Measurements from ENCODE around the gene WSCD2.

WSCD2 gene

DNA sequence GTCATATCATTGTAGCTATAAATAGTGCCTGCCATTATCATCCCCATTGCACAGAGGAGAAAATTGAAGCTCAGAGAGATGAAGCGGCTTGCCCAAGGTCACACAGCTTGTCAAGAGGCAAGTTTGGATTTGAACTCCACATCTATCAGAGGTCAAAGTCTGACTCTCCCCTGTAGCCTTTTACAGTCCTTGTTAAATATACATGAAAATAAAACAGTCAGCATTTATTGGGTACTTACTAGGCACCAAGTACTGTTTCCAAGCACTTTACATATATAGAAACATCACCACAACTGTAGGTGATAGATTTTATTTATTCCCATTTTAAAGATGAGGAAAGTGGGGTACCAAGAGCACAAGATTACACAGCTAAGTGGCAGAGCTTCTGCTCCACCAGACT, 67.2 kb downstream of the WSCD2 start:
- no peaks in the 10 kb centered on the region for H3K27me3 ChIP-seq (ENCODE audit: insufficient read depth, low read length, poor library complexity)
- no peak overlapping the region for H2AFZ ChIP-seq (ENCODE audit: low read depth, low read length)
- H3K4me2 ChIP-seq (ENCODE audit: insufficient read depth, low read length), result no peak overlapping the region
- DNase-seq (no peak), ATAC-seq (ENCODE audit: insufficient read depth, low read depth) (no peak)
- no peaks in the 10 kb centered on the region for H3K9me3 ChIP-seq (ENCODE audit: insufficient read depth, low read length, severe bottlenecking)
- H3K36me3 ChIP-seq (ENCODE audit: insufficient read depth, low read length), result no peaks in the 10 kb centered on the region
- H4K20me1 ChIP-seq (ENCODE audit: insufficient read depth, low read length), result 0 out of 2 replicates have a peak, but pooled peaks cover 2% of the 10 kb centered on the region
- no peak overlapping the region for H3K27ac ChIP-seq (ENCODE audit: low read length)
- no peaks in the 10 kb centered on the region for H3K79me2 ChIP-seq (ENCODE audit: insufficient read depth, low read length)
- H3K4me3 ChIP-seq (ENCODE audit: low read depth in 1 of 2, low read length in 2 of 2), result no peak overlapping the region
- H3K4me1 ChIP-seq (ENCODE audit: insufficient read depth, low read length), result no peaks in the 10 kb centered on the region
- TF ChIP-seq EZH2 (IDR thresholded peaks at IDR 0.05; ENCODE audit: borderline replicate concordance, low read depth, low read length, severe bottlenecking), result no peak
- TF ChIP-seq, protein P1, sequence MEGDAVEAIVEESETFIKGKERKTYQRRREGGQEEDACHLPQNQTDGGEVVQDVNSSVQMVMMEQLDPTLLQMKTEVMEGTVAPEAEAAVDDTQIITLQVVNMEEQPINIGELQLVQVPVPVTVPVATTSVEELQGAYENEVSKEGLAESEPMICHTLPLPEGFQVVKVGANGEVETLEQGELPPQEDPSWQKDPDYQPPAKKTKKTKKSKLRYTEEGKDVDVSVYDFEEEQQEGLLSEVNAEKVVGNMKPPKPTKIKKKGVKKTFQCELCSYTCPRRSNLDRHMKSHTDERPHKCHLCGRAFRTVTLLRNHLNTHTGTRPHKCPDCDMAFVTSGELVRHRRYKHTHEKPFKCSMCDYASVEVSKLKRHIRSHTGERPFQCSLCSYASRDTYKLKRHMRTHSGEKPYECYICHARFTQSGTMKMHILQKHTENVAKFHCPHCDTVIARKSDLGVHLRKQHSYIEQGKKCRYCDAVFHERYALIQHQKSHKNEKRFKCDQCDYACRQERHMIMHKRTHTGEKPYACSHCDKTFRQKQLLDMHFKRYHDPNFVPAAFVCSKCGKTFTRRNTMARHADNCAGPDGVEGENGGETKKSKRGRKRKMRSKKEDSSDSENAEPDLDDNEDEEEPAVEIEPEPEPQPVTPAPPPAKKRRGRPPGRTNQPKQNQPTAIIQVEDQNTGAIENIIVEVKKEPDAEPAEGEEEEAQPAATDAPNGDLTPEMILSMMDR (IDR thresholded peaks at IDR 0.05; ENCODE audit: borderline replicate concordance, extremely low read depth, low read length, poor library complexity, severe bottlenecking), result no peak
- H3K9ac ChIP-seq (ENCODE audit: low read depth, low read length), result no peak overlapping the region

DNA sequence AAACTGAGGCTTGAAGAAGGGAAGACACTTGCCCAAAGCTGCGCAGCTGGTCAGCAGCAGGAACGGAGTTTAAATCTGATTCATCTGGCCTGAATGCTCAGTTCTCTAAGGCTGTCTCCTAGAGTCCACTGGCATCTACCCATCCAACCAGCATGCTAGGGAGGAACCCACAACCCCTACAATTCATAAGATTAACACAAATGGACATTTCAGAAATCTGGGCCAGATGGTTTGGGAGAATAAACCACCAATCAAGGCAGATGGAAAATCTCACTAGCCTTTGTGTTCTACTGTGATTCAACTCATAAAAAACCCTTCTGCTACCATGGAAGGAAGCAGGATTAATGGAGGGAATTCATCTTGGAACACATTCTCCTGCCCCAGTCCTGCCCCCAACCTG, 67.8 kb downstream of the WSCD2 start:
- Histone ChIP-seq H3K36me3 (ENCODE audit: insufficient read depth, low read length) (no peaks in the 10 kb centered on the region), H3K9ac (ENCODE audit: low read depth, low read length) (no peak overlapping the region), H3K4me1 (ENCODE audit: insufficient read depth, low read length) (no peaks in the 10 kb centered on the region), H3K27ac (ENCODE audit: low read length) (no peak overlapping the region), H3K9me3 (ENCODE audit: insufficient read depth, low read length, severe bottlenecking) (no peaks in the 10 kb centered on the region), H2AFZ (ENCODE audit: low read depth, low read length) (no peak overlapping the region), H3K27me3 (ENCODE audit: insufficient read depth, low read length, poor library complexity) (no peaks in the 10 kb centered on the region), H3K4me2 (ENCODE audit: insufficient read depth, low read length) (no peak overlapping the region), H4K20me1 (ENCODE audit: insufficient read depth, low read length) (0 out of 2 replicates have a peak, but pooled peaks cover 2% of the 10 kb centered on the region), H3K4me3 (ENCODE audit: low read depth in 1 of 2, low read length in 2 of 2) (no peak overlapping the region), H3K79me2 (ENCODE audit: insufficient read depth, low read length) (no peaks in the 10 kb centered on the region)
- no peak for TF ChIP-seq EZH2 (IDR thresholded peaks at IDR 0.05; ENCODE audit: borderline replicate concordance, low read depth, low read length, severe bottlenecking)
- TF ChIP-seq, protein P1 (IDR thresholded peaks at IDR 0.05; ENCODE audit: borderline replicate concordance, extremely low read depth, low read length, poor library complexity, severe bottlenecking), result no peak
- DNase-seq, result no peak
- no peak for ATAC-seq (ENCODE audit: insufficient read depth, low read depth)

DNA sequence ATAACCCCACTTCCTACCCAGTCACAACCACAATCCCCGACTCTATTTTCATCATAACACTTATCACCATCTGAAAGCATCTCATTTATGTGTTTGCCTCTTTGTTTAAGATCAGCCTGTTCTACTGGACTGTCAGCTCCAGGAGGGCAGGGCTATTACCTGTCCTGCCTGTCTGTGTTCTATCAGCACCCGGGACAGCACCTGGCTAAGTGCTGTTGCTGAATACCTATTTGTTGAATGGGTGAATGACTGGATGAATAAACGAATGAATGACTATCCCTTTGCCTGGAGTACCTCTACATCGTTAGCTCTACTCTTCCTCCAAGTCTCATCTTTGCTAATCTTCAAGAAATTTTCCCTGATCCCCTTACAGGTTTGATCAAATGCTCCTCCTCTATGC, 69.0 kb downstream of the WSCD2 start:
- Histone ChIP-seq H3K27me3 (ENCODE audit: insufficient read depth, low read length, poor library complexity) (no peaks in the 10 kb centered on the region), H3K27ac (ENCODE audit: low read length) (no peak overlapping the region), H4K20me1 (ENCODE audit: insufficient read depth, low read length) (0 out of 2 replicates have a peak, but pooled peaks cover 2% of the 10 kb centered on the region), H2AFZ (ENCODE audit: low read depth, low read length) (no peak overlapping the region), H3K9me3 (ENCODE audit: insufficient read depth, low read length, severe bottlenecking) (no peaks in the 10 kb centered on the region), H3K4me2 (ENCODE audit: insufficient read depth, low read length) (no peak overlapping the region), H3K4me1 (ENCODE audit: insufficient read depth, low read length) (no peaks in the 10 kb centered on the region), H3K9ac (ENCODE audit: low read depth, low read length) (no peak overlapping the region), H3K4me3 (ENCODE audit: low read depth in 1 of 2, low read length in 2 of 2) (no peak overlapping the region), H3K36me3 (ENCODE audit: insufficient read depth, low read length) (no peaks in the 10 kb centered on the region), H3K79me2 (ENCODE audit: insufficient read depth, low read length) (no peaks in the 10 kb centered on the region)
- peak; percentile 6 for DNase-seq
- no peak for ATAC-seq (ENCODE audit: insufficient read depth, low read depth)
- TF ChIP-seq EZH2 (IDR thresholded peaks at IDR 0.05; ENCODE audit: borderline replicate concordance, low read depth, low read length, severe bottlenecking), result no peak
- TF ChIP-seq, protein P1 (IDR thresholded peaks at IDR 0.05; ENCODE audit: borderline replicate concordance, extremely low read depth, low read length, poor library complexity, severe bottlenecking), result no peak

DNA sequence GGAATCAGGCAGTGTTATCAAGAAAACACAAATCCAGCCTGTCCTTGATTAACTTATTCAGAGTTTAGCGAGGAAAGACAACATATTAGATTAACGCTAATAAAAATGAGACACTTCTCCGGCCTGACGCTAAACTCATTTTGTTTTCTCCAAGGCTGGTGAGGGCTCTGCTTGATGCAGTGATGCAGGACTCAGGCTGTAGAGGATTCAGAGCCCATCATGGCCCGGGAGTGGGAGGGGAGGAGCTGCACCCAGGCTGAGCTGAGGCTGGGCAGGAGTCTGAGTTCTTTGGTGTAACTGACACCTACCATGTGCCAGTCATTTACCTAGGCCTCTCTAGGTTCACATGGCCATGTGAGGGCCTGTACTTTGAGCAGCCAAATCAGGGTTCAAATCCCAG, 70.0 kb downstream of the WSCD2 start:
- Histone ChIP-seq H3K27me3 (ENCODE audit: insufficient read depth, low read length, poor library complexity) (no peaks in the 10 kb centered on the region), H3K9ac (ENCODE audit: low read depth, low read length) (no peak overlapping the region), H3K9me3 (ENCODE audit: insufficient read depth, low read length, severe bottlenecking) (no peaks in the 10 kb centered on the region), H3K4me3 (ENCODE audit: low read depth in 1 of 2, low read length in 2 of 2) (no peak overlapping the region), H2AFZ (ENCODE audit: low read depth, low read length) (no peak overlapping the region), H3K4me2 (ENCODE audit: insufficient read depth, low read length) (no peak overlapping the region), H3K4me1 (ENCODE audit: insufficient read depth, low read length) (no peaks in the 10 kb centered on the region), H3K36me3 (ENCODE audit: insufficient read depth, low read length) (no peaks in the 10 kb centered on the region), H3K27ac (ENCODE audit: low read length) (no peak overlapping the region), H4K20me1 (ENCODE audit: insufficient read depth, low read length) (0 out of 2 replicates have a peak, but pooled peaks cover 2% of the 10 kb centered on the region), H3K79me2 (ENCODE audit: insufficient read depth, low read length) (no peaks in the 10 kb centered on the region)
- DNase-seq (no peak), ATAC-seq (ENCODE audit: insufficient read depth, low read depth) (no peak)
- no peak for TF ChIP-seq EZH2 (IDR thresholded peaks at IDR 0.05; ENCODE audit: borderline replicate concordance, low read depth, low read length, severe bottlenecking)
- TF ChIP-seq, protein P1 (IDR thresholded peaks at IDR 0.05; ENCODE audit: borderline replicate concordance, extremely low read depth, low read length, poor library complexity, severe bottlenecking), result no peak
